ENCODE data around the gene SLC16A12. TPM values are rescaled to one million over a fixed set of nuclear protein-coding genes. Genes with fewer than 3 reads are reported as not detected.

SLC16A12 gene
- total and polyA plus RNA-seq, 2 of the 4 experiments (the other 2 are of a cell fraction) = 1.4 to 1.6 TPM

GRCh38 chr10:89427629-89428028 lies 107.8 kb downstream of the SLC16A12 start:
- POLR2A ChIA-PET (ENCODE audit: unreplicated experiment) = no interaction called here
- TF ChIP-seq CHD1 (IDR thresholded peaks at IDR 0.05; ENCODE audit: low read depth, low read length) (no peak), USF2 (IDR thresholded peaks at IDR 0.05; ENCODE audit: low read depth, low read length) (no peak), ELK1 (IDR thresholded peaks at IDR 0.05; ENCODE audit: borderline replicate concordance, low read depth, low read length) (no peak), SMC3 (IDR thresholded peaks at IDR 0.05; ENCODE audit: low read depth, low read length) (peak; percentile 31; the same call in 1 of the 2 replicates), RCOR1 (IDR thresholded peaks at IDR 0.05; ENCODE audit: insufficient replicate concordance, low read length) (no peak), BHLHE40 (IDR thresholded peaks at IDR 0.05; ENCODE audit: low read depth, low read length) (no peak), POLR2A (IDR thresholded peaks at IDR 0.05; ENCODE audit: low read depth, low read length) (no peak), RAD21 (IDR thresholded peaks at IDR 0.05; ENCODE audit: low read length) (peak; percentile 8; the same call in 1 of the 2 replicates), MXI1 (IDR thresholded peaks at IDR 0.05; ENCODE audit: borderline replicate concordance, low read depth, low read length) (no peak), NFE2L2 (IDR thresholded peaks at IDR 0.05; ENCODE audit: low read depth, low read length) (no peak), RFX5 (IDR thresholded peaks at IDR 0.05; ENCODE audit: low read depth, low read length) (no peak), MAZ (IDR thresholded peaks at IDR 0.05; ENCODE audit: borderline replicate concordance, low read depth, low read length) (no peak), FOS (IDR thresholded peaks at IDR 0.05; ENCODE audit: low read depth, low read length) (peak; percentile 63; the same call in 1 of the 2 replicates), MAFK (IDR thresholded peaks at IDR 0.05; ENCODE audit: low read depth, low read length) (no peak)
- TF ChIP-seq, protein P1, sequence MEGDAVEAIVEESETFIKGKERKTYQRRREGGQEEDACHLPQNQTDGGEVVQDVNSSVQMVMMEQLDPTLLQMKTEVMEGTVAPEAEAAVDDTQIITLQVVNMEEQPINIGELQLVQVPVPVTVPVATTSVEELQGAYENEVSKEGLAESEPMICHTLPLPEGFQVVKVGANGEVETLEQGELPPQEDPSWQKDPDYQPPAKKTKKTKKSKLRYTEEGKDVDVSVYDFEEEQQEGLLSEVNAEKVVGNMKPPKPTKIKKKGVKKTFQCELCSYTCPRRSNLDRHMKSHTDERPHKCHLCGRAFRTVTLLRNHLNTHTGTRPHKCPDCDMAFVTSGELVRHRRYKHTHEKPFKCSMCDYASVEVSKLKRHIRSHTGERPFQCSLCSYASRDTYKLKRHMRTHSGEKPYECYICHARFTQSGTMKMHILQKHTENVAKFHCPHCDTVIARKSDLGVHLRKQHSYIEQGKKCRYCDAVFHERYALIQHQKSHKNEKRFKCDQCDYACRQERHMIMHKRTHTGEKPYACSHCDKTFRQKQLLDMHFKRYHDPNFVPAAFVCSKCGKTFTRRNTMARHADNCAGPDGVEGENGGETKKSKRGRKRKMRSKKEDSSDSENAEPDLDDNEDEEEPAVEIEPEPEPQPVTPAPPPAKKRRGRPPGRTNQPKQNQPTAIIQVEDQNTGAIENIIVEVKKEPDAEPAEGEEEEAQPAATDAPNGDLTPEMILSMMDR (conservative IDR thresholded peaks at IDR 0.05; ENCODE audit: low read depth, low read length) = no peak

More at GRCh38 chr10:89427629-89428028, 107.8 kb downstream of the SLC16A12 start:
- Histone ChIP-seq H3K27ac (ENCODE audit: insufficient read depth, low read length) (no peak overlapping the region; the same call in 1 of the 2 replicates), H3K23ac (ENCODE audit: low read depth, low read length) (peak overlapping the region; percentile 68), H2AK5ac (ENCODE audit: low read depth, low read length) (peak overlapping the region; percentile 52; the same call in 1 of the 2 replicates), H3K27me3 (ENCODE audit: control insufficient read depth, insufficient read depth, low read length) (no peaks in the 10 kb centered on the region), H3K18ac (ENCODE audit: low read depth, low read length) (peak overlapping the region; percentile 87; the same call in 1 of the 2 replicates), H3K36me3 (ENCODE audit: control insufficient read depth, insufficient read depth, low read length) (no peaks in the 10 kb centered on the region), H2AK9ac (replicated peaks; ENCODE audit: low read depth, low read length, poor library complexity) (no peak overlapping the region), H3K4me3 (ENCODE audit: insufficient read depth, low read depth, low read length) (no peak overlapping the region), H3K79me1 (ENCODE audit: low read depth in 1 of 2, low read length in 2 of 2) (no peaks in the 10 kb centered on the region), H3K4ac (ENCODE audit: low read depth, low read length) (peak overlapping the region; percentile 84; the same call in 1 of the 2 replicates), H3K56ac (ENCODE audit: extremely low read depth, insufficient read depth, low read length) (peak overlapping the region; percentile 50; the same call in 1 of the 2 replicates), H4K20me1 (ENCODE audit: insufficient read depth, low read length) (no peaks in the 10 kb centered on the region), H2BK120ac (ENCODE audit: low read depth, low read length) (peak overlapping the region; percentile 98), H2AFZ (replicated peaks; ENCODE audit: low read length, poor library complexity) (no peak overlapping the region), H2BK15ac (ENCODE audit: low read depth, low read length) (peak overlapping the region; percentile 98; the same call in 2 of the 3 replicates), H3K9me1 (ENCODE audit: insufficient read depth, low read length) (peaks cover 7% of the 10 kb centered on the region), H4K8ac (ENCODE audit: low read depth in 2 of 2, low read length in 2 of 2) (peak overlapping the region; percentile 58 to 90; a peak in 3 of 4 replicates), H3K4me2 (ENCODE audit: low read depth, low read length) (peak overlapping the region; percentile 66), H2BK5ac (ENCODE audit: low read depth, low read length, poor library complexity, severe bottlenecking) (peak overlapping the region; percentile 76), H2BK20ac (ENCODE audit: low read depth, low read length) (peak overlapping the region; percentile 99), H3K4me1 (ENCODE audit: control insufficient read depth, insufficient read depth, low read length) (peaks cover 19% of the 10 kb centered on the region), H4K5ac (ENCODE audit: low read depth, low read length) (peak overlapping the region; percentile 91; the same call in 1 of the 2 replicates), H3K14ac (replicated peaks; ENCODE audit: low read depth, low read length) (peak overlapping the region; percentile 80), H3K9ac (ENCODE audit: low read depth, low read length) (no peak overlapping the region), H4K91ac (ENCODE audit: insufficient read depth, low read depth, low read length) (peak overlapping the region; percentile 88), H3K9me3 (ENCODE audit: control insufficient read depth, insufficient read depth, low read length) (no peaks in the 10 kb centered on the region)
- peak; percentile 88 for DNase-seq
- BruUV-seq (replicated peaks) = no TSS peak
- CTCF ChIA-PET = interaction anchor here (0.5 to 1.2 kb wide), 3 partner anchors 39 to 195 kb away, joined by 3 read pairs; no protein-coding TSS in a partner anchor
- intact Hi-C loops (cut with micrococcal nuclease) = loop anchor here (2.0 to 10.0 kb wide), 7 partner anchors 53 to 1437 kb away; partner anchors contain the start of genes KIF20B and PANK1
- 0% methylated on average over 1 of the region's 4 CpGs; no CpG with 5 or more reads in 1 of the 2 experiments for WGBS, 2 experiments (ENCODE audit: extremely low coverage in 2 of 2, insufficient read length in 1 of 2)
- in situ Hi-C loops (cut with MboI; ENCODE audit: low sequenced_read_pairs) = loop anchor here (5.0 to 25.0 kb wide), 3 partner anchors 135 to 1435 kb away; partner anchors contain the start of genes HTR7 and RPP30
- ATAC-seq (ENCODE audit: low read depth) = peak; percentile 88
- dilution Hi-C loops (cut with HindIII; ENCODE audit: low sequenced_read_pairs, unreplicated experiment) = no loop called here

Measured in IMR-90 (cell line).